ENCODE measurements around the gene CD248.
A peak's percentile ranks its signal among the peaks of the same experiment; 100 is the strongest.

Gene CD248

DNA sequence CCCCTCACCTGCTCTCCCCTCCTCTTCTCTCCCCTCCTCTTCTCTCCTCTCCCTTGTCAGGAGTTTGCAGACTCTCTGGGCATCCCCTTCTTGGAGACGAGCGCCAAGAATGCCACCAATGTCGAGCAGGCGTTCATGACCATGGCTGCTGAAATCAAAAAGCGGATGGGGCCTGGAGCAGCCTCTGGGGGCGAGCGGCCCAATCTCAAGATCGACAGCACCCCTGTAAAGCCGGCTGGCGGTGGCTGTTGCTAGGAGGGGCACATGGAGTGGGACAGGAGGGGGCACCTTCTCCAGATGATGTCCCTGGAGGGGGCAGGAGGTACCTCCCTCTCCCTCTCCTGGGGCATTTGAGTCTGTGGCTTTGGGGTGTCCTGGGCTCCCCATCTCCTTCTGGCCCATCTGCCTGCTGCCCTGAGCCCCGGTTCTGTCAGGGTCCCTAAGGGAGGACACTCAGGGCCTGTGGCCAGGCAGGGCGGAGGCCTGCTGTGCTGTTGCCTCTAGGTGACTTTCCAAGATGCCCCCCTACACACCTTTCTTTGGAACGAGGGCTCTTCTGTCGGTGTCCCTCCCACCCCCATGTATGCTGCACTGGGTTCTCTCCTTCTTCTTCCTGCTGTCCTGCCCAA, 40.7 kb downstream of the CD248 start:
- no peak for DNase-seq (ENCODE audit: low spot score)

GRCh38 chr11:66275396-66275795, 41.4 kb downstream of the CD248 start:
- DNase-seq (ENCODE audit: low spot score): no peak

DNA sequence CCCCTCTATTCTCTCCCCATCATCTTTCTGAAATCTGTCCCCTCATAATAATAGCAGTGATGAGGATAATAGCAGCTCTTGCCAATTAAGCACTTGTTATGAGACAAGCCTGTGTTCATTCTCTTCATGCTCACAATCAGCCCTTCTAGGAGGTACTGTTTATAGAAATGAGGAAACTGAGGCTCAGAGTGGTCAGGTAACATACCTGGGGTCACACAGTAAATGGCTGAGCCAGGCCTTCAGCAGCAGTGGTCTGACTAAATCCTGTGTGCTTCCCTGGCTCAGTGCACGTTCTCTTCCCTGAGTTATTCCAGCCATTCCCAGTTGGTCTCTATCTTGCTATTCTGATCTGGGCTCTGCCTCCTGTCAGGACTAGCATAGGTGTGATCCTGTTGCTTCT, 42.6 kb downstream of the CD248 start:
- no peak for DNase-seq (ENCODE audit: low spot score)

- no peak for DNase-seq (ENCODE audit: low spot score)
These were observed 44.2 kb downstream of the CD248 start for GRCh38 chr11:66272596-66272995.

DNA sequence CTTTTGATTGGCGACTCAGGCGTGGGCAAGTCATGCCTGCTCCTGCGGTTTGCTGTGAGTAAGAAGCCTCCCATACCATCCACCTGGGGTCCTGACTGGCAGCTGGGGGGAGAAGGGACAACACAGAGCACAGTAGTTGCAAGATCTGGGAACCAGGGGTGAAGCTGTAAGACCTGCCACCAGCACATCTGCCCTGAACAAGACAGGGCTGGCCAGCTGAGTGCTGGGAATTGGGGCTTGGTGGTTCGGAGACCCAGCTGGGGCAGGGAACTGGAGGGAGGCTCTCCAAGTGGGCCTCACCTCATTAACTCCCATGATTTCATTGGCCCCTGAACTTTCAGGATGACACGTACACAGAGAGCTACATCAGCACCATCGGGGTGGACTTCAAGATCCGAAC, 45.0 kb downstream of the CD248 start:
- no peak for DNase-seq (ENCODE audit: low spot score)

DNA sequence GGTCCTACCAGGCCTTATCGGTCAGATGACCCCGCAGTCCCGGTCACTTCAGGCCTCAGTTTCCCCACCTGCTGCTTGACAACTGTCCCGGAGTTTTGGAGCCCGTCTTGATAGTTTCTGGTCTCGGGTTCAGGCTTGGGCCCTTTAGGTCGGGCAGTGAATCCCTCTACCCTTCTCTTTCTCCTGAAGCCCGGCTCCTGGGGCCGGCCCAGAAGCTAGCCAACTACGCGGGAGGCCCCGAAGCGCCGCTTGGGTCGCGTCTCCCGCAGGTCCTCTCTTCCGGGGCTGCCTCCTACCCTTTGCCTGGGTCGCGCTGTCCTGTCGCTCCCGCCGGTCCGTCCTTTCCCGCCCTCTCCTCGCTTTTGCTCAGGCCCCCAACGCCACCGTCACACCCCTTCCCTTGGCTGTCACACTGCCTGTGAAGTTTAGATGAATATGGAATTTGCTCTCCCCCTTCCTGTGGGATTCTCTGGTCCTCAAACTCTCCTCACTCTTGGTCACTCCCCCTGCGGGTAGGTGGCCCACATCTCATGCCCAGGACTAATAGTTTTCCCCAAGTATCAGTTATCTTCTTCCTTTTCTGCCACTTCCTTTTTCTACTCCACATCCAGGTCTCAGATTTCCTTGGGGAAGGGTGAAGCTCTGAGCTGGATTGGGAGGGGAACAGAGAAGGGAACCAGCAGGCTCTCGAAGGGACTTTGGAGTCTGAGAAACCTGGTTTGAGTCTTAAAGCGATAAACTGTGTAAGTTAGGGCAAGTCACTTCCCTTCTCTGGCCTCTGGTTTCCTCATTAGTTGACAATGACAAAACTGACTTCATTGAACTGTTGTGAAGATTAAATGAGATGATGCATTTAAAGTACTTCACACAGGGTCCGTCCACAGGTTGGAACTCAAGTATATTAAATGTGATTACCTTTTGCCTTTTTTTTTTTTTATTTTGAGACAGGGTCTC, 47.6 kb downstream of the CD248 start:
- DNase-seq (ENCODE audit: low spot score): peak; percentile 57

GRCh38 chr11:66268244-66268951, 48.4 kb downstream of the CD248 start, which contains the start of gene RAB1B:
RAB1B (plus strand) TSS chr11:66268639; CDS start chr11:66268680, 41 bp downstream.
- peak; percentile 100 for DNase-seq (ENCODE audit: low spot score)

DNA sequence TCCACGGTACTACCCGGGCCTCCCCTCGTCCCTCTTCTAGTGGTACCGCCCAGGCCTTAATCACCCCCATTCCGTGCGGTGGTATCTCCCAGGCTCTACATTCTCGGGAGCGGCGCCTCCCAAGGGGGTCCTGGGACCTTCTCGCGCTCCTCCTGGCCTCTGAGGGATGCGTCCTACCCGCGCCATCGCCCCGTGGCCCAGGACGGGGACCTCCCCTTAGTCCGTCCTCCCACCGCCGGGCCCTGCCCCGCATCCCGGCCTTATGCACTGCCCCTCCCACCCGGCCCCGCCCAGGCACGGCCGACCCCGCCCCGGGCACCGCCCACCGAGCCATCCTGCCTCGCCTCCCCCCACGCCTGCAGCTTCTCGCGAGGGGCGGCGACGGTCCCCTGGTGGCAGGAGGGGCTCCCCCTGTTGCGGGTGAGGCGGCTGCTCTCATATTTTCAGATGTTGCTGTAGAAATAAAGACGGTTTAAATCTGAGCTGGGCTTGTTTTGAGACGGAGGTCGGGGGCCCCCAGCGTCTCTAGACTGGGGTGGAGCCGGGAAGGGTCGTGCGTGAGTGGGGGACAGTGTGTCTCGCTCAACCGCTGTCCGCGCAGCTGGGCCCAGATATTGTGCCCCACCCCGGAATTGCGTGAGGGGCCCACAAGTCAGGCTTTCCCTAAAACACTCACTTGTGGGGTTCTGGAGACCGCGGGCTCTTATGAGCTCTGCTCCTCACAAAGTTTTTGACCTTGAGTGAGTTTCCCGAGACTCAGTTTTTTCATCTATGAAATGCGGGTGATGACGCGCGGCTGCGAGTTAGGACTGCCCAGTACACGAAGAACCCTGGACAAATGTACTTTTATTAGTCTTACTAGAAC, 49.2 kb downstream of the CD248 start:
- peak; percentile 92 for DNase-seq (ENCODE audit: low spot score)

GRCh38 chr11:66267039-66267378, 49.8 kb downstream of the CD248 start:
- DNase-seq (ENCODE audit: low spot score): no peak

- no peak for DNase-seq (ENCODE audit: low spot score)
These were observed 50.3 kb downstream of the CD248 start for GRCh38 chr11:66266378-66267038.

GRCh38 chr11:66265531-66266377, 51.1 kb downstream of the CD248 start:
- DNase-seq (ENCODE audit: low spot score): no peak

- peak; percentile 41 for DNase-seq (ENCODE audit: low spot score)
These were observed 51.9 kb downstream of the CD248 start for GRCh38 chr11:66264914-66265313.
